H9 (cell line): ENCODE data around the gene GSS. TPM values are rescaled to one million over a fixed set of nuclear protein-coding genes. Genes with fewer than 3 reads are reported as not detected.

Experiments
- DNase-seq: peaks from one replicate; pipeline ENCODE4 v3.0.0-alpha.2; 2017
- H2AFZ ChIP-seq: one replicate; pipeline ENCODE4 v1.6.1; 2013; ENCODE audit warnings: mild to moderate bottlenecking, low read length, control low read depth, moderate library complexity
- H2AK5ac ChIP-seq: 2 replicates; pipeline ENCODE4 v1.6.1; 2013; ENCODE audit warnings: low read length, control low read depth, mixed read lengths; ENCODE audit not compliant: insufficient read length
- H2BK120ac ChIP-seq: one replicate; pipeline ENCODE4 v1.6.1; 2013; ENCODE audit warnings: low read depth, mild to moderate bottlenecking, low read length, control low read depth, inconsistent platforms; ENCODE audit not compliant: poor library complexity, severe bottlenecking
- H2BK12ac ChIP-seq: 2 replicates; pipeline ENCODE4 v1.6.1; 2013; ENCODE audit warnings: low read length, control low read depth, mixed read lengths, low read depth; ENCODE audit not compliant: insufficient read length
- H2BK15ac ChIP-seq: 2 replicates; pipeline ENCODE4 v1.6.1; 2013; ENCODE audit warnings: low read depth, low read length, control low read depth
- H2BK20ac ChIP-seq: one replicate; pipeline ENCODE4 v1.6.1; 2013; ENCODE audit warnings: low read depth, mild to moderate bottlenecking, low read length, control low read depth, inconsistent platforms; ENCODE audit not compliant: poor library complexity, severe bottlenecking
- H2BK5ac ChIP-seq: 2 replicates; pipeline ENCODE4 v1.6.1; 2013; ENCODE audit warnings: low read length, control low read depth, mixed read lengths; ENCODE audit not compliant: insufficient read length
- H3K14ac ChIP-seq: 2 replicates; pipeline ENCODE4 v1.6.1; 2013; ENCODE audit warnings: low read length, control low read depth; ENCODE audit not compliant: insufficient read depth
- H3K18ac ChIP-seq: 2 replicates; pipeline ENCODE4 v1.6.1; 2013; ENCODE audit warnings: low read depth, mild to moderate bottlenecking, mixed read lengths, low read length, control low read depth; ENCODE audit not compliant: insufficient read length
- H3K23ac ChIP-seq: 2 replicates; pipeline ENCODE4 v1.6.1; 2013; ENCODE audit warnings: low read length, control low read depth, mixed read lengths, low read depth; ENCODE audit not compliant: insufficient read length
- H3K23me2 ChIP-seq: 2 replicates; pipeline ENCODE4 v1.6.1; 2013; ENCODE audit warnings: low read depth, mild to moderate bottlenecking, mixed read lengths, low read length, control low read depth; ENCODE audit not compliant: insufficient read length, poor library complexity, severe bottlenecking
- H3K27ac ChIP-seq: 2 replicates; pipeline ENCODE4 v1.5.1; 2013; ENCODE audit warnings: low read length, control low read depth, mixed read lengths, low read depth; ENCODE audit not compliant: insufficient read length
- H3K27me3 ChIP-seq: 2 replicates; pipeline ENCODE4 v1.6.1; 2013; ENCODE audit warnings: low read length, control low read depth, inconsistent platforms; ENCODE audit not compliant: insufficient read depth
- H3K4ac ChIP-seq: 2 replicates; pipeline ENCODE4 v1.6.1; 2013; ENCODE audit warnings: low read depth, mild to moderate bottlenecking, control low read depth, inconsistent platforms, low read length, moderate library complexity
- H3K4me1 ChIP-seq: 2 replicates; pipeline ENCODE4 v1.6.1; 2013; ENCODE audit warnings: low read length, control low read depth, inconsistent platforms; ENCODE audit not compliant: insufficient read depth
- H3K4me2 ChIP-seq: 2 replicates; pipeline ENCODE4 v1.6.1; 2013; ENCODE audit warnings: low read length, control low read depth, mixed read lengths; ENCODE audit not compliant: insufficient read length, insufficient read depth
- H3K56ac ChIP-seq: 2 replicates; pipeline ENCODE4 v1.6.1; 2013; ENCODE audit warnings: low read depth, mild to moderate bottlenecking, mixed read lengths, low read length, control low read depth; ENCODE audit not compliant: insufficient read length
- H3K79me1 ChIP-seq: 2 replicates; pipeline ENCODE4 v1.6.1; 2013; ENCODE audit warnings: low read depth, mild to moderate bottlenecking, moderate library complexity, low read length, control low read depth, inconsistent platforms; ENCODE audit not compliant: insufficient read depth, poor library complexity, severe bottlenecking
- H3K79me2 ChIP-seq: 2 replicates; pipeline ENCODE4 v1.6.1; 2013; ENCODE audit warnings: low read length, control low read depth, inconsistent platforms; ENCODE audit not compliant: insufficient read depth
- H3K9ac ChIP-seq: 2 replicates; pipeline ENCODE4 v1.6.1; 2013; ENCODE audit warnings: low read length, control low read depth, mixed read lengths; ENCODE audit not compliant: insufficient read length; ENCODE audit errors: extremely low read depth
- H3K9me3 ChIP-seq: one replicate; pipeline ENCODE4 v1.6.1; 2013; ENCODE audit warnings: low read depth, low read length, inconsistent platforms; ENCODE audit not compliant: control insufficient read depth
- H3T11ph ChIP-seq: one replicate; pipeline ENCODE4 v1.6.1; 2013; ENCODE audit warnings: mild to moderate bottlenecking, low read length, control low read depth, inconsistent platforms
- H4K20me1 ChIP-seq: one replicate; pipeline ENCODE4 v1.6.1; 2013; ENCODE audit not compliant: control insufficient read depth, insufficient read length, insufficient read depth
- H4K5ac ChIP-seq: 2 replicates; pipeline ENCODE4 v1.6.1; 2013; ENCODE audit warnings: low read depth, mild to moderate bottlenecking, mixed read lengths, low read length, control low read depth; ENCODE audit not compliant: insufficient read length
- H4K8ac ChIP-seq: replicated peaks from 2 replicates; pipeline ENCODE4 v1.6.1; 2013; ENCODE audit warnings: low read length, control low read depth, mixed read lengths, low read depth; ENCODE audit not compliant: insufficient read length
- H4K91ac ChIP-seq: 2 replicates; pipeline ENCODE4 v1.6.1; 2013; ENCODE audit warnings: low read depth, mild to moderate bottlenecking, moderate library complexity, mixed read lengths, low read length, control low read depth; ENCODE audit not compliant: insufficient read length
- H3K27ac Mint-ChIP-seq, 3 experiments: 2 replicates in 2 of 3; 3 replicates in 1 of 3; pipeline ENCODE4 v1.8.0; 2020 to 2021; ENCODE audit warnings: mixed read lengths in 3 of 3, mild to moderate bottlenecking in 1 of 3, moderate library complexity in 1 of 3
- H3K27me3 Mint-ChIP-seq: 2 replicates; pipeline ENCODE4 v1.8.0; 2021; ENCODE audit warnings: low read depth, mild to moderate bottlenecking, moderate library complexity, mixed read lengths
- H3K36me3 Mint-ChIP-seq, 3 experiments: 2 replicates in 2 of 3; 3 replicates in 1 of 3; pipeline ENCODE4 v1.8.0; 2020 to 2021; ENCODE audit warnings: low read depth in 3 of 3, mixed read lengths in 3 of 3; ENCODE audit not compliant: insufficient read depth in 1 of 3
- H3K4me1 Mint-ChIP-seq, 2 experiments: 2 replicates each; pipeline ENCODE4 v1.8.0; 2020; ENCODE audit warnings: mixed read lengths in 2 of 2
- H3K4me3 Mint-ChIP-seq, 2 experiments: 2 replicates in 1 of 2; 3 replicates in 1 of 2; pipeline ENCODE4 v1.8.0; 2020 to 2021; ENCODE audit warnings: mild to moderate bottlenecking in 2 of 2, mixed read lengths in 2 of 2, moderate library complexity in 1 of 2
- H3K9me3 Mint-ChIP-seq, 2 experiments: 2 replicates in 1 of 2; 3 replicates in 1 of 2; pipeline ENCODE4 v1.8.0; 2020; ENCODE audit warnings: mild to moderate bottlenecking in 2 of 2, mixed read lengths in 2 of 2, moderate library complexity in 1 of 2
- WGBS: extraction: QIAGEN DNeasy Blood & Tissue Kit; methylation state at CpG from one replicate; pipeline ENCODE4 v1.1.7; 2013; ENCODE audit warnings: missing lambda C conversion rate, low lambda C conversion rate, mixed read lengths; ENCODE audit not compliant: insufficient read length; ENCODE audit errors: extremely low coverage; 5-methylcytosine and 5-hydroxymethylcytosine counted together
- total RNA-seq: library from RNA; stranded (reverse); gene quantifications from 2 replicates; pipeline ENCODE4 v1.2.1, GENCODE V29; 2021
- TF ChIP-seq, protein P1 (sequence below): fragments of 200-600 bp; sonication (generic); conservative IDR thresholded peaks from 3 replicates; pipeline ENCODE4 v1.8.0; 2021; ENCODE audit warnings: antibody characterized with exemption, mild to moderate bottlenecking

Gene GSS
- total RNA-seq, 1 experiment from 2014 or later, result 48.5 TPM

DNA sequence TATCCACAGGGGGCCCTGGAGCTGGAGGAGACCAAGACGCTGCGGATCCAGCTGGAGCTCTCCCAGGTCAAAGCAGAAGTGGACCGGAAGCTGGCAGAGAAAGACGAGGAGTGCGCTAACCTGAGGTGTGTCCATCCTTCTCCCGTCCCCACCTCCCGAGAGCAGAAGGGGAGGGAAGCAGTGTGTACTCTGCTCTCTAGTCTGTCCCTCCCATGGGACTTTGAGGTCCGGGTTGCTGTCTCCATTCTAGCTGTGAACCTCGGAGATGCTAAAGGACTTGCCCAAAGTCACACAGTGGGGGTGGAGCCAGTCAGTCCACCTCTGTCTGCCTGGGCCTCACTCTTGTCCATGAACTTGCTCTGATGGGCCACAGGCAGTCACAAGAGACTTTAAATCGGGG is 44.2 kb upstream of the GSS start:
- Histone ChIP-seq H4K8ac (no peak overlapping the region), H3K23ac (no peak overlapping the region), H3K18ac (no peak overlapping the region), H2AFZ (no peak overlapping the region), H3K9ac (no peak overlapping the region), H3K56ac (no peak overlapping the region), H2BK15ac (no peak overlapping the region), H3K9me3 (no peaks in the 10 kb centered on the region), H2BK20ac (no peak overlapping the region), H3K23me2 (no peaks in the 10 kb centered on the region), H3K4ac (no peak overlapping the region), H3K14ac (no peak overlapping the region), H3K79me2 (no peaks in the 10 kb centered on the region), H3K4me1 (no peaks in the 10 kb centered on the region), H3K4me2 (no peak overlapping the region), H2BK5ac (no peak overlapping the region), H3K27ac (no peak overlapping the region), H3T11ph (no peak overlapping the region), H4K91ac (no peak overlapping the region), H2AK5ac (no peak overlapping the region), H2BK12ac (no peak overlapping the region), H4K5ac (no peak overlapping the region), H4K20me1 (no peaks in the 10 kb centered on the region), H2BK120ac (no peak overlapping the region), H3K79me1 (no peaks in the 10 kb centered on the region), H3K27me3 (no peaks in the 10 kb centered on the region)
- Mint-ChIP-seq H3K27me3 (no peaks in the 10 kb centered on the region; the same call in 1 of the 2 replicates), H3K27ac (peak overlapping the region in 1 of 3 experiments; percentile 44; a peak in 1 of 7 replicates), H3K4me1 (peaks cover 7 to 11% of the 10 kb centered on the region in 2 experiments), H3K4me3 (no peak overlapping the region), H3K9me3 (no peaks in the 10 kb centered on the region; a peak in 1 of 5 replicates), H3K36me3 (peaks cover 23 to 85% (median 70%) of the 10 kb centered on the region in 3 experiments; a peak in 6 of 7 replicates)
- TF ChIP-seq, protein P1, sequence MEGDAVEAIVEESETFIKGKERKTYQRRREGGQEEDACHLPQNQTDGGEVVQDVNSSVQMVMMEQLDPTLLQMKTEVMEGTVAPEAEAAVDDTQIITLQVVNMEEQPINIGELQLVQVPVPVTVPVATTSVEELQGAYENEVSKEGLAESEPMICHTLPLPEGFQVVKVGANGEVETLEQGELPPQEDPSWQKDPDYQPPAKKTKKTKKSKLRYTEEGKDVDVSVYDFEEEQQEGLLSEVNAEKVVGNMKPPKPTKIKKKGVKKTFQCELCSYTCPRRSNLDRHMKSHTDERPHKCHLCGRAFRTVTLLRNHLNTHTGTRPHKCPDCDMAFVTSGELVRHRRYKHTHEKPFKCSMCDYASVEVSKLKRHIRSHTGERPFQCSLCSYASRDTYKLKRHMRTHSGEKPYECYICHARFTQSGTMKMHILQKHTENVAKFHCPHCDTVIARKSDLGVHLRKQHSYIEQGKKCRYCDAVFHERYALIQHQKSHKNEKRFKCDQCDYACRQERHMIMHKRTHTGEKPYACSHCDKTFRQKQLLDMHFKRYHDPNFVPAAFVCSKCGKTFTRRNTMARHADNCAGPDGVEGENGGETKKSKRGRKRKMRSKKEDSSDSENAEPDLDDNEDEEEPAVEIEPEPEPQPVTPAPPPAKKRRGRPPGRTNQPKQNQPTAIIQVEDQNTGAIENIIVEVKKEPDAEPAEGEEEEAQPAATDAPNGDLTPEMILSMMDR, result no peak
- no peak for DNase-seq
- no CpG with 5 or more reads among the region's 10 CpGs for WGBS
